Testis (tissue), 2 donors: ENCODE measurements around the gene KCND1.

Experiments used
- CTCF ChIP-seq, 3 experiments: fragments of 450-650 bp in 2 of 3; fragments of 200-600 bp in 1 of 3; sonication (generic) in 1 of 3; IDR thresholded peaks; one replicate each; pipeline ENCODE4 v1.5.1; 2016 to 2019; ENCODE audit warnings: antibody characterized with exemption in 3 of 3, mild to moderate bottlenecking in 2 of 3, moderate library complexity in 1 of 3
- POLR2A ChIP-seq: fragments of 450-650 bp; IDR thresholded peaks from one replicate; pipeline ENCODE4 v1.6.1; 2017; ENCODE audit warnings: antibody characterized with exemption, mild to moderate bottlenecking, moderate library complexity

GRCh38 chrX:48927123-48927522 is 44.5 kb downstream of the KCND1 start:
- TF ChIP-seq CTCF (IDR thresholded peaks at IDR 0.05), result no peak
- no peak for TF ChIP-seq POLR2A
